Activated T-helper 2 cell treated with anti-CD3 and anti-CD28 coated beads, Interferon-gamma antibody, Interleukin-2, Interleukin-4, amounts not matched to agents 10 μg/mL and 5 μg/mL and 100 μg/mL, durations not matched to agents 14 hours and 24 hours and 36 hours (primary cell): ENCODE results near the gene CSHL1. TPM values are rescaled to one million over a fixed set of nuclear protein-coding genes. Genes with fewer than 3 reads are reported as not detected.
"Not testable (repeated sequence)": the region's sequence is repeated elsewhere in the genome, so short reads cannot be mapped to it uniquely, and the experiment has no call there.

ENCODE experiments used
- DNase-seq: peaks from one replicate; pipeline ENCODE4 v3.0.0; 2021; ENCODE audit warnings: low spot score
- H3K27ac Mint-ChIP-seq: one replicate; pipeline ENCODE4 v1.8.0; 2021; ENCODE audit warnings: mixed read lengths
- H3K27me3 Mint-ChIP-seq: one replicate; pipeline ENCODE4 v1.8.0; 2021; ENCODE audit warnings: low read depth, mixed read lengths
- H3K36me3 Mint-ChIP-seq: one replicate; pipeline ENCODE4 v1.8.0; 2021; ENCODE audit warnings: low read depth, mixed read lengths
- H3K4me1 Mint-ChIP-seq: one replicate; pipeline ENCODE4 v1.8.0; 2021; ENCODE audit warnings: low read depth, mixed read lengths
- H3K4me3 Mint-ChIP-seq: one replicate; pipeline ENCODE4 v1.8.0; 2021; ENCODE audit warnings: low read depth, mild to moderate bottlenecking, moderate library complexity, mixed read lengths
- H3K9me3 Mint-ChIP-seq: one replicate; pipeline ENCODE4 v1.8.0; 2021; ENCODE audit warnings: mixed read lengths
- intact Hi-C: fragments of 100-400 bp; cut with micrococcal nuclease; formaldehyde crosslinking; loops from one replicate; pipeline ENCODE4 v1.15.1; 2023
- total RNA-seq: library from RNA; stranded (reverse); gene quantifications from 2 replicates; pipeline ENCODE4 v1.2.3, GENCODE V29; 2022

The CSHL1 gene
- total RNA-seq, 1 donor from 2014 or later = not detected

GRCh38 chr17:63909586-63909985 lies 1.5 kb downstream of the CSHL1 start:
- peaks cover 16% of the 10 kb centered on the region for H3K27me3 Mint-ChIP-seq
- H3K27ac Mint-ChIP-seq, DNase-seq, H3K9me3 Mint-ChIP-seq, H3K4me3 Mint-ChIP-seq, H3K36me3 Mint-ChIP-seq, intact Hi-C loops, H3K4me1 Mint-ChIP-seq: not testable (repeated sequence)

DNA sequence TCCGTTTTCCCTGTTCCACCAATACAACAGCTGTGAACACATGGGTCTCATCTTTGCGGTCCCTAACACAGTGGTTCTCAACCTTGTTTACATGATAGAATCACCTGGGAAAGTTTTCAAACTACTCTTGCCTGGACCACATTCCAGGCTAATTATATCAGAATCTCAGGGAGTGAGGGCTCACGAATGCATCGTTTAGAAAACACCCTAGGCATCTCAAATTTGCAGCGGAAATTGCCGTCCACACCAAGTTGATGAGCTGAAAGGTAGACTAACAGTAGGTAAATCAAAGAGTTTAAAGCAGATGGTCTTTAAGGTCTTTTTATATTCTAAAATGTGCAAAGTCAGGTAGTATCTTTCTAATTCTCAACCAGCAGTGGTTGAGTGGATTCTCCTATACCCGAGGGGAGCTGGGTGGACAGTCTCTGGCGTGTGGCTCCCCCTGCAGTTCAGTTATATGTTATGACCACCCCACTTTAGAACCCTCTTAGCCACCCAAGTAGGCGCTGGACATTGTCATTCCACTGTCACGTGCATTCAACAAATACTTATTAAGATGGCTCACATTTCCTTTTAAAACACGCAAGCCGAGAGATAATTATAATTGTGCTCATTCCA lies 3.8 kb downstream of the CSHL1 start:
- H3K36me3 Mint-ChIP-seq, DNase-seq, H3K9me3 Mint-ChIP-seq, H3K4me1 Mint-ChIP-seq, H3K27ac Mint-ChIP-seq, H3K4me3 Mint-ChIP-seq, intact Hi-C loops: not testable (repeated sequence)
- H3K27me3 Mint-ChIP-seq = peaks cover 18% of the 10 kb centered on the region

GRCh38 chr17:63904796-63905195 lies 6.3 kb downstream of the CSHL1 start:
- H3K4me1 Mint-ChIP-seq, DNase-seq, H3K27ac Mint-ChIP-seq, H3K36me3 Mint-ChIP-seq, intact Hi-C loops, H3K4me3 Mint-ChIP-seq, H3K9me3 Mint-ChIP-seq: not testable (repeated sequence)
- H3K27me3 Mint-ChIP-seq = peaks cover 21% of the 10 kb centered on the region

- H3K27ac Mint-ChIP-seq, intact Hi-C loops, H3K9me3 Mint-ChIP-seq, H3K4me3 Mint-ChIP-seq, H3K36me3 Mint-ChIP-seq, DNase-seq: not testable (repeated sequence)
- Mint-ChIP-seq H3K4me1 (peaks cover 10% of the 10 kb centered on the region), H3K27me3 (peaks cover 14% of the 10 kb centered on the region)
Observed at GRCh38 chr17:63903787-63904201, 7.3 kb downstream of the CSHL1 start.

- not testable (repeated sequence) for H3K27ac Mint-ChIP-seq, H3K4me3 Mint-ChIP-seq
Observed at GRCh38 chr17:63901971-63902370, 9.1 kb downstream of the CSHL1 start.

DNA sequence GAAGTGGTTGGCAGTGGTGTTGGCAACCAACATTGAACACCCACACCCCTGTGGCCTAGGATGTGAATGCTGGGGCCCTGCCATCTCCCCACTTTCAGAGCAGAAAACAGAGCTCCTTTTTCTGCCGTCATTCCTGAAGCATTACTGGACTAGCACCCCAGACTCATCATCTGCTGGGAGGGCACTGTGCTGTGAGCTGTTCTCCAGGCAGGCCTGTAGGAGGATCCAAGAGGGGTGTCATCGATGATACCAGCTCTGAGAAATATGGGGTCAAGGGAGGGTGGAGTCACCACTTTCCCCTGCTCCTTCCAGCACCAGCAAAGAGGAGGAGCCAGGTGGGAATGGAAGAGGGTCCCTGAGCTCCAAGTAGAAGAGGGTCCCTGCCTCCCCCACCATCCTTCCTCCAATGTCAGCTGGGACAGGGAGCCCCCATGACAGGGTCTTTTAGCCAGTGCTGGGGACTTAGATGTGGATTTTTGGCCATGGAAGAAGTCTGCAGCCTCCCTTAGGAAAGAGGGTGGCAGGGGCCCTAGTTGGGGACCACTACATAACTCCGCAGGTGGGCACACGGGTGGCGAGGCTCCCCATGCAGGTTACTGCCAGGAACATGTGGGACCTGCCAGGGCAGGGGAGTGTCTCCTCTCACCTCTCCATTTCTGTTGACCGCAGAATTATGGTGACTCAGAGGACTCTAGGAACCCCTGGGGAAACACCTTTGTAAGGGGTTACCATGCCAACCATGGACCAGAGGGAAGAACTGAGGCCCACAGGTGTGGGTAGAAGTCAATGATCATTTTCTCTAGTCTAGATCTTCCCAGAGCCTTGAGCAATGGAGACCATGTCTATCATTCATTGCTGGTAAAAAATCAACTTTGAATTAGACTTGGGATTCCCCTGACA lies 11.9 kb downstream of the CSHL1 start:
- intact Hi-C loops, H3K27ac Mint-ChIP-seq, H3K9me3 Mint-ChIP-seq, DNase-seq, H3K27me3 Mint-ChIP-seq, H3K4me3 Mint-ChIP-seq, H3K36me3 Mint-ChIP-seq: not testable (repeated sequence)
- H3K4me1 Mint-ChIP-seq = peaks cover 10% of the 10 kb centered on the region

More at GRCh38 chr17:63901971-63902370, 9.1 kb downstream of the CSHL1 start:
- peaks cover 10% of the 10 kb centered on the region for H3K4me1 Mint-ChIP-seq
- DNase-seq, intact Hi-C loops, H3K9me3 Mint-ChIP-seq, H3K36me3 Mint-ChIP-seq, H3K27me3 Mint-ChIP-seq: not testable (repeated sequence)

- H3K27ac Mint-ChIP-seq, H3K4me3 Mint-ChIP-seq, DNase-seq, H3K4me1 Mint-ChIP-seq, intact Hi-C loops, H3K36me3 Mint-ChIP-seq, H3K9me3 Mint-ChIP-seq: not testable (repeated sequence)
- H3K27me3 Mint-ChIP-seq = peaks cover 21% of the 10 kb centered on the region
Observed at GRCh38 chr17:63896524-63897354, 14.3 kb downstream of the CSHL1 start, which contains the start of gene CSH1. Gene CSH1 (minus strand): TSS chr17:63896574. CDS start chr17:63896511, 63 bp downstream.

DNA sequence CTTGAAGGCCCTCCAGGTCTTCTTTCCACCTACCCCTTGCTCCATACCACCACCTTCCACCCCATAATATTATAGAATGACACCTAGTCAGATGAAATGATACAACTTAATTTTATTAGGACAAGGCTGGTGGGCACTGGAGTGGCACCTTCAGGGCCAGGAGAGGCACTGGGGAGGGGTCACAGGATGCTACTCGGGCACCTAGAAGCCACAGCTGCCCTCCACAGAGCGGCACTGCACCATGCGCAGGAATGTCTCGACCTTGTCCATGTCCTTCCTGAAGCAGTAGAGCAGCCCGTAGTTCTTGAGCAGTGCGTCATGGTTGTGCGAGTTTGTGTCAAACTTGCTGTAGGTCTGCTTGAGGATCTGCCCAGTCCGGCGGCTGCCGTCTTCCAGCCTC lies 16.2 kb downstream of the CSHL1 start:
- intact Hi-C loops, H3K36me3 Mint-ChIP-seq, H3K4me1 Mint-ChIP-seq: not testable (repeated sequence)

GRCh38 chr17:63894021-63894420 lies 17.0 kb downstream of the CSHL1 start:
- H3K36me3 Mint-ChIP-seq, H3K4me1 Mint-ChIP-seq, H3K4me3 Mint-ChIP-seq, intact Hi-C loops, DNase-seq, H3K27ac Mint-ChIP-seq, H3K9me3 Mint-ChIP-seq: not testable (repeated sequence)
- peaks cover 25% of the 10 kb centered on the region for H3K27me3 Mint-ChIP-seq

More for the DNA sequence above, 16.2 kb downstream of the CSHL1 start:
- H3K9me3 Mint-ChIP-seq, H3K4me3 Mint-ChIP-seq, DNase-seq, H3K27ac Mint-ChIP-seq: not testable (repeated sequence)
- H3K27me3 Mint-ChIP-seq = peaks cover 23% of the 10 kb centered on the region

GRCh38 chr17:63892316-63893037 lies 18.6 kb downstream of the CSHL1 start:
- H3K9me3 Mint-ChIP-seq, H3K27ac Mint-ChIP-seq, H3K36me3 Mint-ChIP-seq, H3K4me1 Mint-ChIP-seq, H3K4me3 Mint-ChIP-seq, DNase-seq, intact Hi-C loops: not testable (repeated sequence)
- H3K27me3 Mint-ChIP-seq = peaks cover 29% of the 10 kb centered on the region

GRCh38 chr17:63889026-63889848 lies 21.8 kb downstream of the CSHL1 start:
- intact Hi-C loops, H3K27ac Mint-ChIP-seq, DNase-seq, H3K36me3 Mint-ChIP-seq, H3K4me1 Mint-ChIP-seq, H3K4me3 Mint-ChIP-seq, H3K9me3 Mint-ChIP-seq: not testable (repeated sequence)
- H3K27me3 Mint-ChIP-seq = peaks cover 32% of the 10 kb centered on the region
